Body of pancreas (tissue), 4 donors: ENCODE data around the gene PCDHGB3.

ENCODE experiments used
- POLR2A ChIP-seq, 3 donors: fragments of 450-650 bp; IDR thresholded peaks; one replicate each; pipeline ENCODE4 v1.6.1; 2016; ENCODE audit warnings: antibody characterized with exemption in 3 of 3, mild to moderate bottlenecking in 2 of 3
- TF ChIP-seq, protein P1 (sequence below), 7 experiments: fragments of 450-650 bp in 4 of 7; fragments of 200-600 bp in 3 of 7; sonication (generic) in 3 of 7; IDR thresholded peaks; one replicate each; pipeline ENCODE4 v1.5.1; 2016 to 2019; ENCODE audit warnings: antibody characterized with exemption in 7 of 7

DNA sequence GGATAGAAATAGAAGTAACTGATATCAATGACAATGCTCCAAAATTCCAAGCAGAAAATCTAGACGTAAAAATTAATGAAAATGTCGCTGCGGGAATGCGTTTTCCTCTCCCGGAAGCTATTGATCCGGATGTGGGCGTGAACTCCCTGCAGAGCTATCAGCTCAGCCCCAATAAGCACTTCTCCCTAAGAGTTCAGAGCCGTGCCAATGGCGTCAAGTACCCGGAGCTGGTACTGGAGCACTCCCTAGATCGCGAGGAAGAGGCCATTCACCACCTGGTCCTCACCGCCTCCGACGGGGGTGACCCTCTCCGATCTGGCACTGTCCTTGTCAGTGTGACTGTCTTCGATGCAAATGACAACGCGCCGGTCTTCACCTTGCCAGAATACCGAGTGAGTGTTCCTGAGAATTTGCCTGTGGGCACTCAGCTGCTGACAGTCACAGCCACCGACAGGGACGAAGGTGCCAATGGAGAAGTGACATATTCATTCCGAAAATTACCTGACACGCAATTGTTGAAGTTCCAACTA, 43.6 kb downstream of the PCDHGB3 start:
- TF ChIP-seq, protein P1, sequence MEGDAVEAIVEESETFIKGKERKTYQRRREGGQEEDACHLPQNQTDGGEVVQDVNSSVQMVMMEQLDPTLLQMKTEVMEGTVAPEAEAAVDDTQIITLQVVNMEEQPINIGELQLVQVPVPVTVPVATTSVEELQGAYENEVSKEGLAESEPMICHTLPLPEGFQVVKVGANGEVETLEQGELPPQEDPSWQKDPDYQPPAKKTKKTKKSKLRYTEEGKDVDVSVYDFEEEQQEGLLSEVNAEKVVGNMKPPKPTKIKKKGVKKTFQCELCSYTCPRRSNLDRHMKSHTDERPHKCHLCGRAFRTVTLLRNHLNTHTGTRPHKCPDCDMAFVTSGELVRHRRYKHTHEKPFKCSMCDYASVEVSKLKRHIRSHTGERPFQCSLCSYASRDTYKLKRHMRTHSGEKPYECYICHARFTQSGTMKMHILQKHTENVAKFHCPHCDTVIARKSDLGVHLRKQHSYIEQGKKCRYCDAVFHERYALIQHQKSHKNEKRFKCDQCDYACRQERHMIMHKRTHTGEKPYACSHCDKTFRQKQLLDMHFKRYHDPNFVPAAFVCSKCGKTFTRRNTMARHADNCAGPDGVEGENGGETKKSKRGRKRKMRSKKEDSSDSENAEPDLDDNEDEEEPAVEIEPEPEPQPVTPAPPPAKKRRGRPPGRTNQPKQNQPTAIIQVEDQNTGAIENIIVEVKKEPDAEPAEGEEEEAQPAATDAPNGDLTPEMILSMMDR (IDR thresholded peaks at IDR 0.05) = no peak
- TF ChIP-seq POLR2A (IDR thresholded peaks at IDR 0.05) = no peak
